B cell (primary cell): ENCODE data around the gene XPNPEP1. TPM values are rescaled to one million over a fixed set of nuclear protein-coding genes. Genes with fewer than 3 reads are reported as not detected.

Experiments
- ATAC-seq: fragments of 200-7000 bp; cut with Tn5 transposase; one replicate; pipeline ENCODE4 v1.10.0; 2021; ENCODE audit warnings: low read depth, mild to moderate bottlenecking, moderate number of reproducible peaks, moderate library complexity
- CTCF ChIA-PET: fragments of 350-600 bp; sonication (Branson Sonifier 250); formaldehyde crosslinking; loops from one replicate; lab custom pipeline; 2021; ENCODE audit warnings: antibody characterized with exemption, inconsistent platforms; lab: Charles Lee
- POLR2A ChIA-PET: fragments of 350-600 bp; sonication (Branson Sonifier 250); formaldehyde crosslinking; loops from one replicate; lab custom pipeline; 2021; ENCODE audit warnings: antibody characterized with exemption; lab: Charles Lee
- DNase-seq: peaks from one replicate; pipeline ENCODE4 v3.0.0; 2013
- H2AFZ ChIP-seq: 2 replicates; pipeline ENCODE4 v1.6.1; 2012; ENCODE audit warnings: mild to moderate bottlenecking, low read depth, low read length; ENCODE audit not compliant: insufficient read depth, poor library complexity, severe bottlenecking
- H3K27ac ChIP-seq, 2 donors: 1 replicate in 1 of 2; 2 replicates in 1 of 2; pipeline ENCODE4 v1.5.1; 2012 to 2013; ENCODE audit warnings: low read length in 2 of 2, mild to moderate bottlenecking in 2 of 2, moderate library complexity in 1 of 2
- H3K27me3 ChIP-seq, 4 experiments: fragments of 200-600 bp in 1 of 4; sonication (generic) in 1 of 4; replicated peaks in 1 of 4; 1 replicate in 2 of 4; 2 replicates in 2 of 4; pipeline versions ENCODE4 v1.6.1 to v1.7.0; 2013 to 2016; ENCODE audit warnings: low read length in 3 of 4, mild to moderate bottlenecking in 2 of 4, mixed read lengths in 1 of 4, moderate library complexity in 1 of 4; ENCODE audit not compliant: insufficient read depth in 4 of 4, control insufficient read depth in 3 of 4; ENCODE audit errors: control extremely low read depth in 1 of 4
- H3K36me3 ChIP-seq, 2 experiments: replicated peaks in 1 of 2; 1 replicate in 1 of 2; 2 replicates in 1 of 2; pipeline versions ENCODE4 v1.6.1 to v1.7.1; 2013; ENCODE audit warnings: low read length in 1 of 2; ENCODE audit not compliant: insufficient read depth in 2 of 2, control insufficient read depth in 1 of 2; ENCODE audit errors: control extremely low read depth in 1 of 2, extremely low read depth in 1 of 2
- H3K4me1 ChIP-seq, 2 donors: fragments of 200-600 bp in 1 of 2; sonication (generic) in 1 of 2; 1 replicate in 1 of 2; 2 replicates in 1 of 2; pipeline versions ENCODE4 v1.5.1 to v1.6.1; 2013 to 2017; ENCODE audit warnings: low read length in 2 of 2; ENCODE audit not compliant: control insufficient read depth in 2 of 2, insufficient read depth in 2 of 2
- H3K4me2 ChIP-seq: replicated peaks from 2 replicates; pipeline ENCODE3; 2012; ENCODE audit warnings: mild to moderate bottlenecking, low read depth, low read length; ENCODE audit not compliant: poor library complexity, severe bottlenecking
- H3K4me3 ChIP-seq, 5 experiments: fragments of 200-600 bp in 1 of 5; sonication (generic) in 1 of 5; 1 replicate in 3 of 5; 2 replicates in 2 of 5; pipeline versions ENCODE4 v1.5.1 to v1.7.0; 2011 to 2016; ENCODE audit warnings: low read length in 4 of 5, mild to moderate bottlenecking in 4 of 5, low read depth in 2 of 5, control low read depth in 1 of 5, moderate library complexity in 1 of 5; ENCODE audit not compliant: insufficient read depth in 1 of 5; ENCODE audit errors: control extremely low read depth in 1 of 5, extremely low read depth in 1 of 5
- H3K79me2 ChIP-seq: fragments of 200-600 bp; sonication (generic); one replicate; pipeline ENCODE4 v1.6.0; 2016; ENCODE audit warnings: low read length; ENCODE audit not compliant: control insufficient read depth, insufficient read depth
- H3K9ac ChIP-seq: fragments of 200-600 bp; sonication (generic); 2 replicates; pipeline ENCODE4 v1.6.1; 2017; ENCODE audit warnings: mild to moderate bottlenecking, low read length, moderate library complexity
- H3K9me3 ChIP-seq, 3 donors: one replicate each; pipeline versions ENCODE4 v1.6.1 to v1.7.1; 2013; ENCODE audit warnings: low read length in 2 of 3; ENCODE audit not compliant: control insufficient read depth in 2 of 3, insufficient read depth in 1 of 3; ENCODE audit errors: control extremely low read depth in 1 of 3
- H4K20me1 ChIP-seq: 2 replicates; pipeline ENCODE4 v1.6.0; 2012; ENCODE audit warnings: mild to moderate bottlenecking, low read length; ENCODE audit not compliant: insufficient read depth, control insufficient read depth, poor library complexity, severe bottlenecking
- H3K27ac Mint-ChIP-seq: one replicate; pipeline ENCODE4 v1.8.0; 2021; ENCODE audit warnings: mixed read lengths
- H3K27me3 Mint-ChIP-seq: one replicate; pipeline ENCODE4 v1.8.0; 2021; ENCODE audit warnings: mixed read lengths
- H3K4me1 Mint-ChIP-seq: one replicate; pipeline ENCODE4 v1.8.0; 2021; ENCODE audit warnings: mixed read lengths
- H3K4me3 Mint-ChIP-seq: one replicate; pipeline ENCODE4 v1.8.0; 2021; ENCODE audit warnings: mixed read lengths
- H3K9me3 Mint-ChIP-seq: one replicate; pipeline ENCODE4 v1.8.0; 2022; ENCODE audit warnings: mixed read lengths; ENCODE audit not compliant: insufficient read depth
- CTCF ChIP-seq: fragments of 200-600 bp; IDR thresholded peaks from one replicate; pipeline ENCODE4 v1.8.0; 2022; ENCODE audit warnings: antibody characterized with exemption, mild to moderate bottlenecking
- EZH2 ChIP-seq: IDR thresholded peaks from 2 replicates; pipeline ENCODE4 v1.6.1; 2012; ENCODE audit warnings: borderline replicate concordance, low read depth, mild to moderate bottlenecking, moderate library complexity, low read length; ENCODE audit not compliant: insufficient read depth, poor library complexity, severe bottlenecking
- WGBS: methylation state at CpG from one replicate; pipeline ENCODE4 v1.1.5; 2013; ENCODE audit warnings: missing lambda C conversion rate; ENCODE audit not compliant: insufficient coverage; 5-methylcytosine and 5-hydroxymethylcytosine counted together
- intact Hi-C: fragments of 100-400 bp; cut with micrococcal nuclease; formaldehyde crosslinking; loops from one replicate; pipeline ENCODE4 v1.10.0; 2022
- polyA plus RNA-seq: library from polyadenylated mRNA; depleted of rRNA; stranded (reverse); fragments of >200 nt; gene quantifications from 2 replicates; pipeline ENCODE4 v1.2.3, GENCODE V29; 2012
- total RNA-seq, 2 donors: library from RNA; stranded (reverse); fragments of 120-200 nt in 1 of 2; gene quantifications; 1 replicate in 1 of 2; 2 replicates in 1 of 2; pipeline versions ENCODE4 v1.2.3 to v1.2.4, GENCODE V29; 2013 to 2022

The XPNPEP1 gene
- total and polyA plus RNA-seq, 2 donors (not counting 1 experiment from before 2014, with no cell fraction given), result 60.6 to 70.8 TPM

DNA sequence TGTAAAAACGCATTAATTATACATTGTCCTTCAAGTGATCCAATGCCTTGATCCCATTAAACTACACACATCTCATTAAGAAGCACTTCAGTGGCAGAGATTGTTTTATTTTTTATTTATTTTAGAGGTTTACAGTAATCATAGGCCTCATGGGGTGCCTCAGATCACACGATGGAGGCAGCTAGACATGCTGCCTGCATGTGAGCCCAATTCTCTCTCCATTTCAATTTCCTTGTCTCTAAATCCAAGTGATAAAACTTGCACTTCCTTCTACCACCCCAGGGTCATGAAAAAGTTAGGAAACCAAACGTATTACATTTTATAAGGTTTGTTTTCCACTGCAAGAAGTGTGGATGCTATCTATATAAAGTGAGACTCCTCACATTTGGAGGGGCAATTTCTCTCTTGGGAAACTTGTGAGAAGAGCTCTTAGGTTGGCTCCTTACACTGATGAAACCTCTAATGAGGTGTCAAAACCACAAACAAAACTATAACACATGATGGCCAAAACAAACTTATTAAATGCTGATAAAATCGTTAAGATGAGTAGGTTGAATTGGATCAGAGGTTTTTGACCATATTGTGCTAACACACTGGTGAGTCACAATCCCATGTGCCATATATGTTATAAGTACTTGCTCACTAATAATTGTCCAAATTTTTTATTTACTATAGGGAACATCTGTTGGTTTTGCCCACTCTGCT lies 22.3 kb upstream of the XPNPEP1 start:
- H3K9me3 ChIP-seq, result no peaks in the 10 kb centered on the region
- H3K79me2 ChIP-seq, result no peaks in the 10 kb centered on the region
- ChIA-PET POLR2A (no interaction called here), CTCF (no interaction called here)
- TF ChIP-seq CTCF (no peak), EZH2 (no peak)
- H3K36me3 ChIP-seq, result no peaks in the 10 kb centered on the region
- intact Hi-C loops, result no loop called here
- peaks cover 7% of the 10 kb centered on the region for H3K27me3 Mint-ChIP-seq
- no peak for DNase-seq
- H3K27ac Mint-ChIP-seq, result no peak overlapping the region
- no peak for ATAC-seq
- H3K4me3 Mint-ChIP-seq, result no peak overlapping the region
- no peak overlapping the region for H3K9ac ChIP-seq
- no peaks in the 10 kb centered on the region for H3K4me1 ChIP-seq
- H2AFZ ChIP-seq, result no peak overlapping the region
- no CpG with 5 or more reads among the region's 4 CpGs for WGBS
- H4K20me1 ChIP-seq, result no peaks in the 10 kb centered on the region
- H3K4me2 ChIP-seq, result no peak overlapping the region
- no peaks in the 10 kb centered on the region for H3K27me3 ChIP-seq
- H3K4me1 Mint-ChIP-seq, result no peaks in the 10 kb centered on the region
- H3K27ac ChIP-seq, result no peak overlapping the region
- H3K9me3 Mint-ChIP-seq, result no peaks in the 10 kb centered on the region
- H3K4me3 ChIP-seq, result no peak overlapping the region

GRCh38 chr10:109944613-109945012 lies 21.3 kb upstream of the XPNPEP1 start:
- no peak for DNase-seq
- WGBS, result no CpG with 5 or more reads among the region's 1 CpG
- no peak overlapping the region for H3K4me3 ChIP-seq
- no peak overlapping the region for H3K27ac Mint-ChIP-seq
- no peaks in the 10 kb centered on the region for H4K20me1 ChIP-seq
- ChIA-PET POLR2A (no interaction called here), CTCF (no interaction called here)
- intact Hi-C loops, result no loop called here
- H3K4me3 Mint-ChIP-seq, result no peak overlapping the region
- no peak overlapping the region for H3K27ac ChIP-seq
- H2AFZ ChIP-seq, result no peak overlapping the region
- no peak overlapping the region for H3K4me2 ChIP-seq
- no peak overlapping the region for H3K9ac ChIP-seq
- H3K9me3 Mint-ChIP-seq, result no peaks in the 10 kb centered on the region
- H3K79me2 ChIP-seq, result no peaks in the 10 kb centered on the region
- H3K4me1 ChIP-seq, result no peaks in the 10 kb centered on the region
- no peaks in the 10 kb centered on the region for H3K4me1 Mint-ChIP-seq
- TF ChIP-seq EZH2, result no peak
- no peak for TF ChIP-seq CTCF
- no peaks in the 10 kb centered on the region for H3K27me3 ChIP-seq
- H3K36me3 ChIP-seq, result no peaks in the 10 kb centered on the region
- H3K9me3 ChIP-seq, result no peaks in the 10 kb centered on the region
- peaks cover 7% of the 10 kb centered on the region for H3K27me3 Mint-ChIP-seq
- ATAC-seq, result no peak
